ENCODE results near the gene ITPR3. TPM values are rescaled to one million over a fixed set of nuclear protein-coding genes. Genes with fewer than 3 reads are reported as not detected.

Gene ITPR3
- total and polyA plus RNA-seq, 2 of the 13 experiments (the other 11 are each of a cell fraction or from before 2014, with no cell fraction given) = 3.8 to 21.4 TPM

DNA sequence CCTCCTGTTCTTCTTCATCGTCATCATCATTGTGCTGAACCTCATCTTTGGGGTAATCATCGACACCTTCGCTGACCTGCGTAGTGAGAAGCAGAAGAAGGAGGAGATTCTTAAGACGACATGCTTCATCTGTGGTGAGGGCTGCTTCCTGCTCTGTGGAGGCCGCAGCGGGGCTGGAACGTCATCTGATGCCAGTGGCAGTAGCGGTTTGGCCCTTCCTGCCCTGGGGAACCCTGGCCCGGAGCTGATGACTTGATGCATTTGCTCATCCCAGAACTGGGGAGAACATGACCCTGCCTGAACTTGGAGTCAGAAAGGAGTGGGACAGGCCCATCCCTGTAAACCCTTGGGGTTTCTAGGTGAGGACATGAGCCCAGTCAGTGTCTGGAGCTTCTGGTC lies 71.6 kb downstream of the ITPR3 start:
- Histone ChIP-seq H3K4me2 (ENCODE audit: low read depth, low read length) (no peak overlapping the region), H3K4me3 (replicated peaks in 1 of 3; ENCODE audit: insufficient read depth in 1 of 3, low read depth in 2 of 3, low read length in 3 of 3) (no peak overlapping the region), H3K27me3 (ENCODE audit: control insufficient read depth in 1 of 2, insufficient read depth in 2 of 2, low read length in 2 of 2) (no peaks in the 10 kb centered on the region), H3K4me1 (ENCODE audit: insufficient read depth, low read length) (no peaks in the 10 kb centered on the region), H3K27ac (ENCODE audit: extremely low read length, insufficient read depth, low read length) (no peak overlapping the region), H3K9ac (ENCODE audit: insufficient read depth, low read depth, low read length) (no peak overlapping the region), H2AFZ (ENCODE audit: low read length) (no peak overlapping the region), H3K79me2 (ENCODE audit: insufficient read depth, low read length) (no peaks in the 10 kb centered on the region), H3K36me3 (replicated peaks in 1 of 2; ENCODE audit: control insufficient read depth in 1 of 2, insufficient read depth in 2 of 2, low read length in 2 of 2) (peaks cover 36 to 53% of the 10 kb centered on the region in 2 experiments; a peak in 4 of 5 replicates), H3K9me3 (ENCODE audit: low read length) (no peaks in the 10 kb centered on the region), H4K20me1 (ENCODE audit: insufficient read depth, low read length) (no peaks in the 10 kb centered on the region; the same call in 1 of the 2 replicates)
- 96% methylated on average over 9 of the region's 10 CpGs for WGBS (ENCODE audit: low lambda C conversion rate)
- in situ Hi-C loops (cut with HindIII; ENCODE audit: extremely low pct_ligation_motif_present, low pct_unique_long_range_greater_than_20kb) (no loop called here), intact Hi-C loops (cut with micrococcal nuclease; ENCODE audit: unreplicated experiment) (no loop called here)
- ATAC-seq (no peak), FAIRE-seq (no peak), DNase-seq (ENCODE audit: low spot score) (no peak)
- no TSS peak for BruUV-seq (replicated peaks)
- CTCF ChIA-PET (ENCODE audit: low intra/inter-chr PET ratio, low total read pairs) = no interaction called here
- TF ChIP-seq ARNT (IDR thresholded peaks at IDR 0.05) (no peak), NCOA5 (CRISPR knock-in tag; IDR thresholded peaks at IDR 0.05) (no peak), HIVEP1 (CRISPR knock-in tag; IDR thresholded peaks at IDR 0.05) (no peak), ZNF691 (CRISPR knock-in tag; IDR thresholded peaks at IDR 0.05; ENCODE audit: borderline replicate concordance, low read depth) (no peak), PATZ1 (CRISPR knock-in tag; IDR thresholded peaks at IDR 0.05) (no peak), ZNF660 (CRISPR knock-in tag; IDR thresholded peaks at IDR 0.05; ENCODE audit: borderline replicate concordance, low read depth) (no peak), TFAP4 (IDR thresholded peaks at IDR 0.05; ENCODE audit: borderline replicate concordance, low read depth) (no peak), ZNF280B (CRISPR knock-in tag; IDR thresholded peaks at IDR 0.05; ENCODE audit: borderline replicate concordance) (no peak), ATF4 (CRISPR knock-in tag; IDR thresholded peaks at IDR 0.05) (no peak), KLF12 (CRISPR knock-in tag; IDR thresholded peaks at IDR 0.05; ENCODE audit: borderline replicate concordance) (no peak), CHD4 (IDR thresholded peaks at IDR 0.05; ENCODE audit: borderline replicate concordance, low read length) (no peak), MAFG (CRISPR knock-in tag; IDR thresholded peaks at IDR 0.05) (no peak), MEIS1 (CRISPR knock-in tag; IDR thresholded peaks at IDR 0.05; ENCODE audit: borderline replicate concordance) (no peak), ZNF326 (CRISPR knock-in tag; IDR thresholded peaks at IDR 0.05; ENCODE audit: borderline replicate concordance) (no peak), ZNF33A (CRISPR knock-in tag; IDR thresholded peaks at IDR 0.05; ENCODE audit: borderline replicate concordance) (no peak), RXRB (CRISPR knock-in tag; IDR thresholded peaks at IDR 0.05; ENCODE audit: borderline replicate concordance) (no peak), ZFX (CRISPR knock-in tag; IDR thresholded peaks at IDR 0.05; ENCODE audit: low read depth) (no peak)
- TF ChIP-seq, protein P1, sequence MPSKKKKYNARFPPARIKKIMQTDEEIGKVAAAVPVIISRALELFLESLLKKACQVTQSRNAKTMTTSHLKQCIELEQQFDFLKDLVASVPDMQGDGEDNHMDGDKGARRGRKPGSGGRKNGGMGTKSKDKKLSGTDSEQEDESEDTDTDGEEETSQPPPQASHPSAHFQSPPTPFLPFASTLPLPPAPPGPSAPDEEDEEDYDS (CRISPR knock-in tag; IDR thresholded peaks at IDR 0.05) = no peak
- POLR2A ChIA-PET = interaction anchor here (2.2 to 2.8 kb wide), 2 partner anchors 19 to 102 kb away, joined by 9 to 11 read pairs; partner anchors contain the start of gene UQCC2

All from HepG2 (cell line).